Measurements from ENCODE around the gene HABP4.
"Not testable (repeated sequence)": the region's sequence is repeated elsewhere in the genome, so short reads cannot be mapped to it uniquely, and the experiment has no call there.

Gene HABP4

GRCh38 chr9:96500696-96501632 lies 51.0 kb downstream of the HABP4 start:
- no peak for DNase-seq

- DNase-seq = no peak
Measured at GRCh38 chr9:96501633-96502538, 51.9 kb downstream of the HABP4 start.

- no peak for DNase-seq
Measured at GRCh38 chr9:96502539-96503373, 52.8 kb downstream of the HABP4 start.

GRCh38 chr9:96503374-96503748 lies 53.4 kb downstream of the HABP4 start:
- DNase-seq = not testable (repeated sequence)

GRCh38 chr9:96503918-96504317 lies 53.9 kb downstream of the HABP4 start:
- no peak for DNase-seq

GRCh38 chr9:96505316-96505991 lies 55.5 kb downstream of the HABP4 start:
- DNase-seq = no peak

- no peak for DNase-seq
Measured at GRCh38 chr9:96508227-96508940, 58.4 kb downstream of the HABP4 start.

- no peak for DNase-seq
Measured at GRCh38 chr9:96509026-96509425, 59.1 kb downstream of the HABP4 start.

- no peak for DNase-seq
Measured at GRCh38 chr9:96509848-96510247, 59.9 kb downstream of the HABP4 start.

GRCh38 chr9:96510258-96510657 lies 60.3 kb downstream of the HABP4 start:
- DNase-seq = no peak

GRCh38 chr9:96512240-96512639 lies 62.3 kb downstream of the HABP4 start:
- no peak for DNase-seq

- no peak for DNase-seq
Measured at GRCh38 chr9:96513622-96514021, 63.7 kb downstream of the HABP4 start.

- DNase-seq = no peak
Measured at GRCh38 chr9:96514108-96514799, 64.3 kb downstream of the HABP4 start.

GRCh38 chr9:96514800-96515158 lies 64.8 kb downstream of the HABP4 start:
- DNase-seq = no peak

- no peak for DNase-seq
Measured at GRCh38 chr9:96515621-96516470, 65.9 kb downstream of the HABP4 start.

- no peak for DNase-seq
Measured at GRCh38 chr9:96519095-96519494, 69.1 kb downstream of the HABP4 start.

- no peak for DNase-seq
Measured at GRCh38 chr9:96519787-96520186, 69.8 kb downstream of the HABP4 start.

GRCh38 chr9:96522366-96522765 lies 72.4 kb downstream of the HABP4 start:
- no peak for DNase-seq

GRCh38 chr9:96523374-96523773 lies 73.4 kb downstream of the HABP4 start:
- DNase-seq = no peak

GRCh38 chr9:96524045-96524444 lies 74.1 kb downstream of the HABP4 start:
- no peak for DNase-seq

Data from NCI-H1694 treated with DMSO at 0.1 percent for 48 hours (cell line).